Measurements from ENCODE around the gene TMC4. TPM values are rescaled to one million over a fixed set of nuclear protein-coding genes. Genes with fewer than 3 reads are reported as not detected.

The TMC4 gene
- total and polyA plus RNA-seq, 2 donors (not counting 1 experiment from before 2014, with no cell fraction given), result not detected

DNA sequence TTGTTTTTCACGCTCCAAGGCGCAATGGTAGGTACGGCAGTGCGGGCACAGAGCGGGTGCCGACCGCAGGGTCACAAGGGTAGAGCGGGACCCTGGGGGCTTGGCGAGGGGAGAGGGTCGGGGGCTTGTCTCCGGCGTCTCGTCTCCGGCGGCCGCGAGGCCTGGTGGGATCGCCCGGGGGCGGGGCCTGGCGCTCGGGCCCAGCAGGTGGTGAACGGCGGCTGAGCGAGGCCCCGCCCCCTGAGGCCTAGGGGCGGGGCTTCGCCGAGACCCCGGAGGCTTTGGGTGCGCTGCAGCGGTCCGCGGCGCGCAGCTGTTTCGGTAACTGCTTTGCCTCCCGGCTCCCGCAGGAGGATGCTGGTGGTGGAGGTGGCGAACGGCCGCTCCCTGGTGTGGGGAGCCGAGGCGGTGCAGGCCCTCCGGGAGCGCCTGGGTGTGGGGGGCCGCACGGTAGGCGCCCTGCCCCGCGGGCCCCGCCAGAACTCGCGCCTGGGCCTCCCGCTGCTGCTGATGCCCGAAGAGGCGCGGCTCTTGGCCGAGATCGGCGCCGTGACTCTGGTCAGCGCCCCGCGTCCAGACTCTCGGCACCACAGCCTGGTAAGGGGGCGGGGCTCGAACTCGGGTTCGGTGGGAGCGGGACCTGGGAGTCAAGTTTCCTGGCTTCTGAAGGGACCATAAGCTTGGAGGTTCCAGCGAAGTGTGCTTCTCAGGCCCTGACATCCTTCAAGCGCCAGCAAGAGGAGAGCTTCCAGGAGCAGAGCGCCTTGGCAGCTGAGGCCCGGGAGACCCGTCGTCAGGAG is 18.3 kb upstream of the TMC4 start, which contains the start of gene TSEN34:
Gene TSEN34, plus strand, starts transcription at position 298 of the 800 bp plus-strand sequence. Its CDS starts 57 bp downstream, at position 355.
- CTCF ChIA-PET, result interaction anchor here (1.4 to 4.7 kb wide), 4 partner anchors 10 to 32 kb away, joined by 4 to 50 read pairs (median 18); partner anchors contain the start of genes LENG1, RPS9 and TMC4
- Histone ChIP-seq H2AFZ (ENCODE audit: insufficient read depth, low read depth, low read length, poor library complexity, severe bottlenecking) (peak within 1 kb of the TSS; percentile 86), H3K9ac (ENCODE audit: low read length) (peak within 1 kb of the TSS; percentile 83), H3K4me1 (ENCODE audit: control insufficient read depth in 2 of 2, insufficient read depth in 2 of 2, low read length in 2 of 2) (peaks cover 18 to 22% of the 10 kb centered on the region in 2 donors), H4K20me1 (ENCODE audit: control insufficient read depth, insufficient read depth, low read length, poor library complexity, severe bottlenecking) (peaks cover 19% of the 10 kb centered on the region), H3K36me3 (replicated peaks in 1 of 2; ENCODE audit: control extremely low read depth in 1 of 2, control insufficient read depth in 1 of 2, extremely low read depth in 1 of 2, insufficient read depth in 2 of 2, low read length in 1 of 2) (peaks cover 0 to 21% of the 10 kb centered on the region in 2 experiments), H3K79me2 (ENCODE audit: control insufficient read depth, insufficient read depth, low read length) (peaks cover 20% of the 10 kb centered on the region), H3K9me3 (ENCODE audit: control extremely low read depth in 1 of 3, control insufficient read depth in 2 of 3, insufficient read depth in 1 of 3, low read length in 2 of 3) (no peaks in the 10 kb centered on the region), H3K27me3 (replicated peaks in 1 of 4; ENCODE audit: control extremely low read depth in 1 of 4, control insufficient read depth in 3 of 4, insufficient read depth in 4 of 4, low read length in 3 of 4) (no peaks in the 10 kb centered on the region), H3K4me3 (ENCODE audit: control extremely low read depth in 1 of 5, extremely low read depth in 1 of 5, insufficient read depth in 1 of 5, low read depth in 2 of 5, low read length in 4 of 5) (peak within 1 kb of the TSS; percentile 65 to 87 (median 81)), H3K4me2 (replicated peaks; ENCODE audit: low read depth, low read length, poor library complexity, severe bottlenecking) (peak within 1 kb of the TSS; percentile 99), H3K27ac (ENCODE audit: low read length in 2 of 2) (peak within 1 kb of the TSS; percentile 96 to 99)
- ATAC-seq (ENCODE audit: low read depth) (peak; percentile 29), DNase-seq (no peak)
- H3K4me1 Mint-ChIP-seq, result peaks cover 32% of the 10 kb centered on the region
- POLR2A ChIA-PET, result interaction anchor here (0.6 to 4.5 kb wide), 8 partner anchors 10 to 257 kb away, joined by 3 to 73 read pairs (median 4); partner anchors contain the start of genes CNOT3, LENG1, LENG8 and PRPF31
- H3K27ac Mint-ChIP-seq, result peak within 1 kb of the TSS; percentile 99
- TF ChIP-seq, protein P1, sequence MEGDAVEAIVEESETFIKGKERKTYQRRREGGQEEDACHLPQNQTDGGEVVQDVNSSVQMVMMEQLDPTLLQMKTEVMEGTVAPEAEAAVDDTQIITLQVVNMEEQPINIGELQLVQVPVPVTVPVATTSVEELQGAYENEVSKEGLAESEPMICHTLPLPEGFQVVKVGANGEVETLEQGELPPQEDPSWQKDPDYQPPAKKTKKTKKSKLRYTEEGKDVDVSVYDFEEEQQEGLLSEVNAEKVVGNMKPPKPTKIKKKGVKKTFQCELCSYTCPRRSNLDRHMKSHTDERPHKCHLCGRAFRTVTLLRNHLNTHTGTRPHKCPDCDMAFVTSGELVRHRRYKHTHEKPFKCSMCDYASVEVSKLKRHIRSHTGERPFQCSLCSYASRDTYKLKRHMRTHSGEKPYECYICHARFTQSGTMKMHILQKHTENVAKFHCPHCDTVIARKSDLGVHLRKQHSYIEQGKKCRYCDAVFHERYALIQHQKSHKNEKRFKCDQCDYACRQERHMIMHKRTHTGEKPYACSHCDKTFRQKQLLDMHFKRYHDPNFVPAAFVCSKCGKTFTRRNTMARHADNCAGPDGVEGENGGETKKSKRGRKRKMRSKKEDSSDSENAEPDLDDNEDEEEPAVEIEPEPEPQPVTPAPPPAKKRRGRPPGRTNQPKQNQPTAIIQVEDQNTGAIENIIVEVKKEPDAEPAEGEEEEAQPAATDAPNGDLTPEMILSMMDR (IDR thresholded peaks at IDR 0.05), result no peak
- TF ChIP-seq EZH2 (IDR thresholded peaks at IDR 0.05; ENCODE audit: borderline replicate concordance, insufficient read depth, low read depth, low read length, poor library complexity, severe bottlenecking), result no peak
- 2% methylated on average over 76 of the region's 77 CpGs for WGBS (ENCODE audit: insufficient coverage)
- no peaks in the 10 kb centered on the region for H3K27me3 Mint-ChIP-seq
- no peaks in the 10 kb centered on the region for H3K9me3 Mint-ChIP-seq (ENCODE audit: insufficient read depth)
- peak within 1 kb of the TSS; percentile 94 for H3K4me3 Mint-ChIP-seq
- intact Hi-C loops (cut with micrococcal nuclease), result no loop called here

Measured in B cell (primary cell).